Measurements from ENCODE around the gene FAM181A.

- no peak for TF ChIP-seq POLR2A (IDR thresholded peaks at IDR 0.05)
- TF ChIP-seq, protein P1, sequence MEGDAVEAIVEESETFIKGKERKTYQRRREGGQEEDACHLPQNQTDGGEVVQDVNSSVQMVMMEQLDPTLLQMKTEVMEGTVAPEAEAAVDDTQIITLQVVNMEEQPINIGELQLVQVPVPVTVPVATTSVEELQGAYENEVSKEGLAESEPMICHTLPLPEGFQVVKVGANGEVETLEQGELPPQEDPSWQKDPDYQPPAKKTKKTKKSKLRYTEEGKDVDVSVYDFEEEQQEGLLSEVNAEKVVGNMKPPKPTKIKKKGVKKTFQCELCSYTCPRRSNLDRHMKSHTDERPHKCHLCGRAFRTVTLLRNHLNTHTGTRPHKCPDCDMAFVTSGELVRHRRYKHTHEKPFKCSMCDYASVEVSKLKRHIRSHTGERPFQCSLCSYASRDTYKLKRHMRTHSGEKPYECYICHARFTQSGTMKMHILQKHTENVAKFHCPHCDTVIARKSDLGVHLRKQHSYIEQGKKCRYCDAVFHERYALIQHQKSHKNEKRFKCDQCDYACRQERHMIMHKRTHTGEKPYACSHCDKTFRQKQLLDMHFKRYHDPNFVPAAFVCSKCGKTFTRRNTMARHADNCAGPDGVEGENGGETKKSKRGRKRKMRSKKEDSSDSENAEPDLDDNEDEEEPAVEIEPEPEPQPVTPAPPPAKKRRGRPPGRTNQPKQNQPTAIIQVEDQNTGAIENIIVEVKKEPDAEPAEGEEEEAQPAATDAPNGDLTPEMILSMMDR (IDR thresholded peaks at IDR 0.05), result no peak
Measured at GRCh38 chr14:93945070-93945399, 17.9 kb downstream of the FAM181A start.

Data from suprapubic skin (tissue), 3 donors.